Muscle of back (tissue), 13 donors: ENCODE measurements around the gene COX7B2. TPM values are rescaled to one million over a fixed set of nuclear protein-coding genes. Genes with fewer than 3 reads are reported as not detected.

Source experiments
- DNase-seq, 3 donors: peaks; one replicate each; pipeline versions ENCODE4 v3.0.0 to v3.0.0-alpha.2; 2013
- long read RNA-seq, 9 donors: transcript quantifications; one replicate each; lab custom pipeline, GENCODE V29; 2026
- polyA plus RNA-seq, 10 donors: library from polyadenylated mRNA; unstranded; fragments of 120-200 nt; gene quantifications; one replicate each; pipeline ENCODE4 v1.2.1, GENCODE V29; 2013; ENCODE audit not compliant: insufficient read length in 10 of 10

The COX7B2 gene
- polyA plus RNA-seq, result not detected
- long read RNA-seq, donor 1, result 0 reads
- long read RNA-seq, donor 2, result 0 reads
- long read RNA-seq, donor 3, result 0 reads
- long read RNA-seq, donor 4, result 0 reads
- long read RNA-seq, donor 5, result 0 reads
- long read RNA-seq, donor 6, result 0 reads
- long read RNA-seq, donor 7, result 0 reads
- long read RNA-seq, donor 8, result 0 reads
- long read RNA-seq, donor 9, result 0 reads

DNA sequence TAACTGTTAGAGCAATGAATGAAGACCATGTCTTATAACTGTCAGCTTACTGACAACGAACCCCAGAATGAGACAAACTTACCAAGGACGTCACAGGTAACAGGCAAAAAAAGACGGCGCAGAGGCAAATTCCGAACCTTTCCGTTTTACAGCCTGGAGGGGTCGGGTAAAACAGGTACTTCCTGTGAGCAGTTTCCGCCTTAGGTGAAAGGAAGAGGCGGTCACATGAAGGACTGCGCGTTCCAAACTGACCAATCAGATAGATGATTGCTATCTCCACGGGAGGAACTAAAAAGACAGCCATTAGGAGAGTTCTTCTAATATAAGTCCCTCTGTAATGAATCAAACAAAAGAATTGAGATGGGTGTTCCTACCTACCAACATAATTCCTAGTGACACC is at the start of gene COX7B2:
COX7B2 (minus strand) TSS at position 168 of the 400 bp plus-strand sequence. CDS start 174,053 bp downstream, outside the sequence.
- no peak for DNase-seq

DNA sequence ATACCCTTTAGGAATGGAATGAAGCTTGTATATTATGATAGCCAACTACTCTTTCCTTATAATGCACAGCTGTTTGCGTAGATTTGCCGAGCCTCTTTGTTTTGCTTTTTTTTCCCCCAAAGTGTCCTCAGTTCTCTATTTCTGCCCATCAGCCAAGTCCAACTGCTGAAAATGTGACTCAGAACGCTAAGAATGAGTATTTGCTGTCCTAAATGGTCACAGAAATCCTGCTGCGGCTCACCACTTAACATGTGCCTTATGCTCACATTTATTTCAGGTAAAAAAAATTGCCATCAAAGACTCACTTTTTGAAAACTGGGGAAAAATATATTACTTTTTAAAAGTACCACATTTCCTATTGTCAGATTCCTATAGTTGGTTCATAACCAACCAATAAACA is 47.4 kb upstream of the COX7B2 start:
- DNase-seq, result no peak

GRCh38 chr4:46955601-46956000 is 46.6 kb upstream of the COX7B2 start:
- no peak for DNase-seq

GRCh38 chr4:46954643-46955042 is 45.6 kb upstream of the COX7B2 start:
- DNase-seq, result no peak

- no peak for DNase-seq
Observed at GRCh38 chr4:46953564-46953963, 44.5 kb upstream of the COX7B2 start.

DNA sequence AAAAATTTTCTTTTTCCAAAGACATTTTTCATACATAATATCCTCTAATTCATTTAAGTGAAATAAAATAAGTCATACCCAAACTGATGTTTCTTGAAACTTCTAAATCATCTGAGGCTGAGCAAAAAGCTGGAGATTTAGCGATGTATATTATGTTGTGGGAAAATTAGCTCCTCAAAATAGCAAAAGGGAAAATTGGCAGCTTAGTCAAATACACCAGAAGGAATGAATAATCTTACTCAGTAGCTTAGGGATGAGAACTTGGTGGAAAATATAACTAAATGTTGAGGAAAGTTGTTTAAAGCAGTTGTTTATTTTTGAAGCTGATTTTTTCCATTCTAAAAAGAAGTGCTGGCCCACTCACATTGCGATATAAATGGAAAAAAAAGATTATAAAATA is 43.4 kb upstream of the COX7B2 start:
- peak in 1 of 3 donors; percentile 4 for DNase-seq

GRCh38 chr4:46950826-46951225 is 41.8 kb upstream of the COX7B2 start:
- DNase-seq, result no peak

DNA sequence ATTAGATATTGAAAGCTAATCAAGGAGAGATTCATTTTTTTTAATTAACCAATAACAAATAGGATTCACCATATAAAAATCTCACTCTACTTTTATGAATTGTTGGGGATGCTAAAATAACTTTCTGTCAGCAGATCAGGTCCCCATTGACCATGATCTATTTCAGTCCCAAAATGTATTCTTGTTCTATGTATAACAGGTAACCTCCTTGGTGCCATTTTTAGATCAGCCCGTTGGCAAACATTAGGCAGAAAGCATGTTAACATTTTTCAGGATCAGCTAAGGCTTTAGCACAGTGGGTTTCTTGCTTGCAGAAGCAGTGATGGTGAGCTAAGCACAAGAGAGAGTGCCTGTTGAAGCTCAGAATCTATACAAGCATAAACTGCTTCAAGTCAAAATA is 40.8 kb upstream of the COX7B2 start:
- DNase-seq, result no peak

- no peak for DNase-seq
Observed at GRCh38 chr4:46947541-46947940, 38.5 kb upstream of the COX7B2 start.

DNA sequence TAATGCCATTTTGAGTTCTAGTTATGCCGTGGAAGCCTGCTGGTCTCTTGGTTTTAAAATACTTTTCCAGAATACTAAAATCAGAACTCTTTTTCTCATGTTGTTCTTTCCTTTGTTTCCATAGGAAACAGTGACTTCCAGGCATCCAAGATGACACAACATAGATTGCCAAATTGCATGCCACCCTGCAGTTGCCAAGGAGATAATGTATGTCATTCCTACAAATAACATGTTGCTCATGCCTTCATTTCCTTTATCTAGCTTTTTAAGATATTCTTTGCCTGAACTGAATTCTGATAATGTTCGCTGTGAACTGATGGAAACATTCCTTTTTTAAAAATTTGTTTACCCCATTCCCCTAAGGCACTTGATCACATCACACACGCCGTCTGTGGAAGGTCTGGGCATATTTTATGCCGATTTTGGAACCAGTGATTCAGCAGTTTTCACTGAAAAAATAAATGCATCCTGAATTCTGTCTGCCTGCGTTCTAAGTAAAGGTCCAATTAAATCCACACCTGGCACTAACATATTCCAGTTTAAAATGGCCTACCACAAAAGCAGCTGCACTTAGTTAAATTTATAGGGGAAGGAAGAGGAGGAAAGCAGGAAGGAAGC is 38.0 kb upstream of the COX7B2 start:
- DNase-seq, result no peak

DNA sequence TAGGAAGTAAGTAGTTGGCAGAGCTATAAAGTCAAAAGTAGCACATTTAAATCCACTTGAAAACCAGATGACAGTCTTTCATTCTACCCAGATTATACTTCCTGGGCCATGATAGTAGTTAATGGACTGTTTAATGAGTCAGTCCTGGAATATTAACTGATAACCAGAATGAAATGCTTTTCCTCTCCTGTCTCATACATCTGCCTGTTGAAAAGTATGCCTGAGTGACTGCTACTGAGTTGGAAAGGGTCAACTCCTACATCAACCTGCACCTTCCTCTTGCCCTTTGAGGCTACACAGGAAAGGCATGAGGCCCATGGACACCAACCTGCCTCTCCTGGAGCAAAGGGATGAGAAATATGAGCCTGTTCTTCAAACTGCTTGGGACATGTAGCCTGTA is 36.0 kb upstream of the COX7B2 start:
- DNase-seq, result no peak

- no peak for DNase-seq
Observed at GRCh38 chr4:46944345-46944744, 35.3 kb upstream of the COX7B2 start.

- DNase-seq, result no peak
Observed at GRCh38 chr4:46937493-46937892, 28.4 kb upstream of the COX7B2 start.

- DNase-seq, result no peak
Observed at GRCh38 chr4:46934726-46935125, 25.7 kb upstream of the COX7B2 start.

- no peak for DNase-seq
Observed at GRCh38 chr4:46933686-46934085, 24.6 kb upstream of the COX7B2 start.

DNA sequence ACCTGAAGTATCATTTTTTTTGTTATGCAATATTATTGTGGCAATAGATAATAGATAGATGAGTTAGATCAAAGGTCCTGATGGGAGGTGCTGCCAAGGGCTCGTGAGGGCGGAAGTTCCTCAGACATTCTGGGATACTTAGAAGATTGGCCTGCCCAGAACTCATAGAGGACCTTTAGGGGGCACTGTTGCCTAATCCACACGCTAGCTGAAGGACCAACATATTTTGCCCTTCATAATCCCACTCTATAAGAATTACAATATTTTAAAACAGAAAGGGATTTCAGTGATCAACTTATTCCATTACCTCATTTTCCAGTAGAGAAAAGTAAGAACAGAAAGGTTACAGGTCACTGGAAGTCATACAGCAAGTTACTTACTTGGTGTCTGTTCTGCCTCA is 22.9 kb upstream of the COX7B2 start:
- DNase-seq, result peak in 2 of 3 donors; percentile 12 to 16

- DNase-seq, result no peak
Observed at GRCh38 chr4:46930891-46931290, 21.8 kb upstream of the COX7B2 start.

DNA sequence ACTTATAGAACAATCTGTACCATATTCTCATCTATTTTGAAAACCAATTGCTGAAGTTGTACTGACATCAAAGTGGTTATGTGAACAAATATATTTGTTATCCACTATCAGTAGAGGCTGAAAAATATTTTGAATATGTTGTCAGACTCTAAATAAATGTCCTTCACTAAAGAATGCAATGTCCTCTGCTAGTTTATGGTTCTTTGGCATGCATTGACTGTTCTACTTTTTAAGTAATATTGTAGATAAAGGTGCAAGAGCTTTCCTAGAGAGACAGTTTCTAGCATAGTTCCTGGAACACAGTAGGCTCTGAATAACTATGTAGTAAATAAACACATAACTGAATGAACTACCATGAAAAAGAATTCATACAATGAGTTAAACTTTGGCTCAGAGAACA is 18.2 kb upstream of the COX7B2 start:
- no peak for DNase-seq

DNA sequence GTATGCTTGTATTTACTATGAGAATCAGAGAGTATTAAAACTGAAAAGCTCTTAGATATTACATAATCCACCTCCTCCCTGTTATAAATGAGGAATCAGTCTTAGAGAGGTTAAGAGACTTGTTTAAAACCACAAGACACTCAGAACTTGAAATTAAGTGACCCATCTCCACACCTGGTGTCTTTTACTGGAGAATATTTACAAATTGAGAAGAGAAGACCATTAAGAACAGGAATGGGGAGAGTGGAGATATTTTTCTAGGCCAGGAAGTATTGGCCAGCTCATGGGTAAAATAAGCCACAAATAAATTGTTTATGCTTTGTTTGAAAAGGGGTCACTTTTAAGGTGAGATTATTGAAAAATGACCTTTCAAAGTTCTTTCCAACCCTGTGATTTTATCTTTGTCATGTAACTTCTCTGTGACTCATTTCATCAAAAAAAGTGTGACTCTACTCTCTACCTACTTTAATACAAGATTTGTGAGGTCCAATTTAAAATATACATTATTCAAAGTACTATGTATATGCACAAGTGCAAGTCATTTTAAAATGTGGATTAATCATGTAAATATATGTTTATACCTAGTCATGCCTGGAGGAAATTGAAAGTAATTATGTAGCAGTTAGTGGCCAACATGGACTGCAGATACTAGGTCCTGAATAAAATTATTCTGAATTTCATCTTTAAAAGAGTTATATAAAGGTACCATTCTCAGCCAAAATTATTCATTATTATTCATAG is 15.9 kb upstream of the COX7B2 start:
- DNase-seq, result no peak

- no peak for DNase-seq
Observed at GRCh38 chr4:46922205-46922604, 13.2 kb upstream of the COX7B2 start.

GRCh38 chr4:46908148-46908547 is 897 bp downstream of the COX7B2 start:
- DNase-seq, result no peak

DNA sequence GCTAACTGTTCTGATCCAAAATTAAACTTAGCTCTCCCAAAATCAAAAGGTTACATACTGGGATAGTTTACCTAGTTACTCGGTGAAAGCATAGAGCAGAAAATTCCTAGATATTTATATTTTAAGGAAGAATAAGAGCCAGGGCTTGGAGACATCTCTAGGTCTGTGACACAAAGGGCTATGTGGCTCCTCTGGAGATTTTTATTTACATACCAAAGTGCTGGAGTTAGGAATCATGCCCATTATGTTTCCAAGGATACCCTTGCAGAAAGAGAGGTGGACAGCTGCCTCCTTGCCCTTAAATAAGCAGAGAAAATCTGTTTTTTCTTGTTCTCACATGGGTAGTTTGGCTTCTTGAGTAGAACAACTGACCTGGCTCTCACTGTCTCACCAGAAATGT is 9.0 kb downstream of the COX7B2 start:
- no peak for DNase-seq

GRCh38 chr4:46894826-46895225 is 14.2 kb downstream of the COX7B2 start:
- DNase-seq, result no peak
